Astrocyte of the cerebellum (primary cell): ENCODE measurements around the gene EFNB3.

Source experiments
- DNase-seq: peaks from one replicate; pipeline ENCODE4 v3.0.0-alpha.2; 2011; ENCODE audit warnings: low read depth
- H3K4me3 ChIP-seq: 2 replicates; pipeline ENCODE4 v1.5.1; 2011; ENCODE audit warnings: mild to moderate bottlenecking, low read depth, low read length, moderate library complexity
- CTCF ChIP-seq: IDR thresholded peaks from 2 replicates; pipeline ENCODE4 v1.5.1; 2012; ENCODE audit warnings: low read length, low read depth, moderate library complexity, mild to moderate bottlenecking; ENCODE audit errors: missing control alignments
- in situ Hi-C: cut with HindIII; loops from 2 replicates; pipeline ENCODE4 v1.10.0; 2017; ENCODE audit warnings: low sequenced_read_pairs

The EFNB3 gene

GRCh38 chr17:7701681-7702080 lies 3.3 kb upstream of the EFNB3 start:
- in situ Hi-C loops: no loop called here
- DNase-seq: no peak
- H3K4me3 ChIP-seq: no peak overlapping the region
- TF ChIP-seq CTCF: no peak

GRCh38 chr17:7702776-7703175 lies 2.2 kb upstream of the EFNB3 start:
- in situ Hi-C loops: no loop called here

GRCh38 chr17:7703584-7704479 lies 1.2 kb upstream of the EFNB3 start:
- no peak for DNase-seq
- in situ Hi-C loops: no loop called here
- TF ChIP-seq CTCF: no peak
- H3K4me3 ChIP-seq: peak overlapping the region; percentile 56

More at GRCh38 chr17:7702776-7703175, 2.2 kb upstream of the EFNB3 start:
- DNase-seq: no peak
- no peak for TF ChIP-seq CTCF
- no peak overlapping the region for H3K4me3 ChIP-seq

GRCh38 chr17:7705269-7706255 lies 560 bp downstream of the EFNB3 start:
- H3K4me3 ChIP-seq: peak overlapping the region; percentile 56
- no peak for TF ChIP-seq CTCF
- in situ Hi-C loops: no loop called here
- DNase-seq: no peak

- DNase-seq: no peak
- no peak overlapping the region for H3K4me3 ChIP-seq
- TF ChIP-seq CTCF: no peak
- in situ Hi-C loops: no loop called here
Measured at GRCh38 chr17:7706631-7707354, 1.8 kb downstream of the EFNB3 start.

GRCh38 chr17:7707446-7707845 lies 2.4 kb downstream of the EFNB3 start:
- in situ Hi-C loops: no loop called here
- no peak for DNase-seq
- TF ChIP-seq CTCF: no peak
- H3K4me3 ChIP-seq: no peak overlapping the region
